ENCODE data around the gene ZNF783.
"Not testable (repeated sequence)": the region's sequence is repeated elsewhere in the genome, so short reads cannot be mapped to it uniquely, and the experiment has no call there.

ZNF783 gene

GRCh38 chr7:149241696-149242095 lies 20.3 kb upstream of the ZNF783 start:
- no peak for DNase-seq

- DNase-seq, result no peak
Observed at GRCh38 chr7:149245244-149245643, 16.8 kb upstream of the ZNF783 start.

GRCh38 chr7:149245744-149246143 lies 16.3 kb upstream of the ZNF783 start:
- DNase-seq, result no peak

GRCh38 chr7:149248777-149249176 lies 13.2 kb upstream of the ZNF783 start:
- DNase-seq, result no peak

GRCh38 chr7:149250151-149250550 lies 11.8 kb upstream of the ZNF783 start:
- DNase-seq, result not testable (repeated sequence)

- not testable (repeated sequence) for DNase-seq
Observed at GRCh38 chr7:149251518-149251917, 10.5 kb upstream of the ZNF783 start.

GRCh38 chr7:149252378-149252777 lies 9.6 kb upstream of the ZNF783 start:
- DNase-seq, result no peak

GRCh38 chr7:149253665-149254064 lies 8.3 kb upstream of the ZNF783 start:
- DNase-seq, result no peak

- no peak for DNase-seq
Observed at GRCh38 chr7:149254181-149254858, 7.7 kb upstream of the ZNF783 start.

GRCh38 chr7:149255174-149255573 lies 6.8 kb upstream of the ZNF783 start:
- DNase-seq, result no peak

GRCh38 chr7:149256568-149256967 lies 5.4 kb upstream of the ZNF783 start:
- no peak for DNase-seq

- no peak for DNase-seq
Observed at GRCh38 chr7:149257146-149257545, 4.8 kb upstream of the ZNF783 start.

GRCh38 chr7:149261316-149261828 lies 624 bp upstream of the ZNF783 start:
- no peak for DNase-seq

GRCh38 chr7:149266451-149266850 lies 4.5 kb downstream of the ZNF783 start:
- no peak for DNase-seq

- no peak for DNase-seq
Observed at GRCh38 chr7:149267733-149268132, 5.7 kb downstream of the ZNF783 start.

GRCh38 chr7:149274424-149274823 lies 12.4 kb downstream of the ZNF783 start:
- not testable (repeated sequence) for DNase-seq

GRCh38 chr7:149277871-149278270 lies 15.9 kb downstream of the ZNF783 start:
- no peak for DNase-seq

GRCh38 chr7:149278396-149278795 lies 16.4 kb downstream of the ZNF783 start:
- no peak for DNase-seq

- DNase-seq, result no peak
Observed at GRCh38 chr7:149279111-149279743, 17.2 kb downstream of the ZNF783 start.

- no peak for DNase-seq
Observed at GRCh38 chr7:149280151-149280550, 18.2 kb downstream of the ZNF783 start.

- DNase-seq, result no peak
Observed at GRCh38 chr7:149280661-149281507, 18.9 kb downstream of the ZNF783 start.

- DNase-seq, result no peak
Observed at GRCh38 chr7:149281508-149282330, 19.7 kb downstream of the ZNF783 start.

GRCh38 chr7:149282331-149282655 lies 20.3 kb downstream of the ZNF783 start:
- DNase-seq, result no peak
